ENCODE measurements around the gene CHRD.

Gene CHRD

GRCh38 chr3:184358921-184359350 is 20.9 kb upstream of the CHRD start:
- Histone ChIP-seq H3K9ac (ENCODE audit: insufficient read length, low read depth) (peak overlapping the region; percentile 43), H3K4me3 (ENCODE audit: insufficient read length, low read depth) (no peak overlapping the region)
- TF ChIP-seq ZNF274 (IDR thresholded peaks at IDR 0.05; ENCODE audit: low read depth, low read length): no peak
- no peak for TF ChIP-seq YY1 (IDR thresholded peaks at IDR 0.05; ENCODE audit: insufficient read depth, insufficient read length)
- TF ChIP-seq SUZ12 (IDR thresholded peaks at IDR 0.05; ENCODE audit: extremely low read depth, insufficient read depth, insufficient read length): no peak

GRCh38 chr3:184359610-184360009 is 20.2 kb upstream of the CHRD start:
- no peaks in the 10 kb centered on the region for H3K9me3 ChIP-seq (ENCODE audit: insufficient read depth, low read length)
- no peak for DNase-seq (ENCODE audit: low read depth, low spot score)
- H3K9ac ChIP-seq (ENCODE audit: insufficient read length, low read depth): peak overlapping the region; percentile 43
- H3K36me3 ChIP-seq (ENCODE audit: insufficient read depth, insufficient read length, low read length): peaks cover 54% of the 10 kb centered on the region
- TF ChIP-seq SUZ12 (IDR thresholded peaks at IDR 0.05; ENCODE audit: extremely low read depth, insufficient read depth, insufficient read length) (no peak), ZNF274 (IDR thresholded peaks at IDR 0.05; ENCODE audit: low read depth, low read length) (no peak)
- peaks cover 22% of the 10 kb centered on the region for H3K4me1 ChIP-seq (ENCODE audit: insufficient read depth, insufficient read length)
- no peaks in the 10 kb centered on the region for H3K27me3 ChIP-seq (ENCODE audit: insufficient read depth, insufficient read length)
- no peak overlapping the region for H3K4me3 ChIP-seq (ENCODE audit: insufficient read length, low read depth)

More at GRCh38 chr3:184358921-184359350, 20.9 kb upstream of the CHRD start:
- H3K9me3 ChIP-seq (ENCODE audit: insufficient read depth, low read length): no peaks in the 10 kb centered on the region
- no peaks in the 10 kb centered on the region for H3K27me3 ChIP-seq (ENCODE audit: insufficient read depth, insufficient read length)
- peaks cover 25% of the 10 kb centered on the region for H3K4me1 ChIP-seq (ENCODE audit: insufficient read depth, insufficient read length)
- no peak for DNase-seq (ENCODE audit: low read depth, low spot score)
- H3K36me3 ChIP-seq (ENCODE audit: insufficient read depth, insufficient read length, low read length): peaks cover 54% of the 10 kb centered on the region

- TF ChIP-seq YY1 (IDR thresholded peaks at IDR 0.05; ENCODE audit: insufficient read depth, insufficient read length) (no peak), ZNF274 (IDR thresholded peaks at IDR 0.05; ENCODE audit: low read depth, low read length) (no peak), SUZ12 (IDR thresholded peaks at IDR 0.05; ENCODE audit: extremely low read depth, insufficient read depth, insufficient read length) (no peak)
- no peak for DNase-seq (ENCODE audit: low read depth, low spot score)
- Histone ChIP-seq H3K9ac (ENCODE audit: insufficient read length, low read depth) (peak overlapping the region; percentile 92), H3K9me3 (ENCODE audit: insufficient read depth, low read length) (no peaks in the 10 kb centered on the region), H3K36me3 (ENCODE audit: insufficient read depth, insufficient read length, low read length) (peaks cover 54% of the 10 kb centered on the region), H3K4me1 (ENCODE audit: insufficient read depth, insufficient read length) (peaks cover 17% of the 10 kb centered on the region), H3K27me3 (ENCODE audit: insufficient read depth, insufficient read length) (no peaks in the 10 kb centered on the region), H3K4me3 (ENCODE audit: insufficient read length, low read depth) (peak overlapping the region; percentile 94)
These were observed 19.6 kb upstream of the CHRD start for GRCh38 chr3:184360070-184360928.

GRCh38 chr3:184360929-184361531 is 18.8 kb upstream of the CHRD start:
- DNase-seq (ENCODE audit: low read depth, low spot score): no peak
- peak overlapping the region; percentile 94 for H3K4me3 ChIP-seq (ENCODE audit: insufficient read length, low read depth)
- no peaks in the 10 kb centered on the region for H3K27me3 ChIP-seq (ENCODE audit: insufficient read depth, insufficient read length)
- TF ChIP-seq SUZ12 (IDR thresholded peaks at IDR 0.05; ENCODE audit: extremely low read depth, insufficient read depth, insufficient read length) (no peak), YY1 (IDR thresholded peaks at IDR 0.05; ENCODE audit: insufficient read depth, insufficient read length) (no peak), ZNF274 (IDR thresholded peaks at IDR 0.05; ENCODE audit: low read depth, low read length) (no peak)
- no peaks in the 10 kb centered on the region for H3K9me3 ChIP-seq (ENCODE audit: insufficient read depth, low read length)
- H3K9ac ChIP-seq (ENCODE audit: insufficient read length, low read depth): peak overlapping the region; percentile 92
- H3K36me3 ChIP-seq (ENCODE audit: insufficient read depth, insufficient read length, low read length): peaks cover 52% of the 10 kb centered on the region
- peaks cover 17% of the 10 kb centered on the region for H3K4me1 ChIP-seq (ENCODE audit: insufficient read depth, insufficient read length)

GRCh38 chr3:184361532-184361931 is 18.3 kb upstream of the CHRD start, which contains the start of the genes CLCN2 and POLR2H:
Gene CLCN2, minus strand, starts transcription at chr3:184361605. Its CDS starts 126 bp downstream, at chr3:184361479.
Gene POLR2H, plus strand, starts transcription at chr3:184361710. Its CDS starts 1,783 bp downstream, at chr3:184363493.
- peaks cover 54% of the 10 kb centered on the region for H3K36me3 ChIP-seq (ENCODE audit: insufficient read depth, insufficient read length, low read length)
- H3K9me3 ChIP-seq (ENCODE audit: insufficient read depth, low read length): no peaks in the 10 kb centered on the region
- peak; percentile 59 for DNase-seq (ENCODE audit: low read depth, low spot score)

GRCh38 chr3:184361932-184362667 is 17.8 kb upstream of the CHRD start:
- H3K27me3 ChIP-seq (ENCODE audit: insufficient read depth, insufficient read length): no peaks in the 10 kb centered on the region
- H3K9ac ChIP-seq (ENCODE audit: insufficient read length, low read depth): peak overlapping the region; percentile 92
- H3K9me3 ChIP-seq (ENCODE audit: insufficient read depth, low read length): no peaks in the 10 kb centered on the region
- peaks cover 17% of the 10 kb centered on the region for H3K4me1 ChIP-seq (ENCODE audit: insufficient read depth, insufficient read length)
- peaks cover 55% of the 10 kb centered on the region for H3K36me3 ChIP-seq (ENCODE audit: insufficient read depth, insufficient read length, low read length)
- TF ChIP-seq ZNF274 (IDR thresholded peaks at IDR 0.05; ENCODE audit: low read depth, low read length) (no peak), SUZ12 (IDR thresholded peaks at IDR 0.05; ENCODE audit: extremely low read depth, insufficient read depth, insufficient read length) (no peak), YY1 (IDR thresholded peaks at IDR 0.05; ENCODE audit: insufficient read depth, insufficient read length) (no peak)
- DNase-seq (ENCODE audit: low read depth, low spot score): peak; percentile 20
- H3K4me3 ChIP-seq (ENCODE audit: insufficient read length, low read depth): peak overlapping the region; percentile 94

More at GRCh38 chr3:184361532-184361931, 18.3 kb upstream of the CHRD start, which contains the start of the genes CLCN2 and POLR2H:
- no peak for TF ChIP-seq SUZ12 (IDR thresholded peaks at IDR 0.05; ENCODE audit: extremely low read depth, insufficient read depth, insufficient read length)
- TF ChIP-seq ZNF274 (IDR thresholded peaks at IDR 0.05; ENCODE audit: low read depth, low read length): no peak
- no peak for TF ChIP-seq YY1 (IDR thresholded peaks at IDR 0.05; ENCODE audit: insufficient read depth, insufficient read length)
- H3K27me3 ChIP-seq (ENCODE audit: insufficient read depth, insufficient read length): no peaks in the 10 kb centered on the region
- H3K9ac ChIP-seq (ENCODE audit: insufficient read length, low read depth): peak within 1 kb of the TSS; percentile 92
- H3K4me3 ChIP-seq (ENCODE audit: insufficient read length, low read depth): peak within 1 kb of the TSS; percentile 94
- H3K4me1 ChIP-seq (ENCODE audit: insufficient read depth, insufficient read length): peaks cover 17% of the 10 kb centered on the region
